Tibial artery (tissue), 4 donors: ENCODE measurements around the gene NAXE.
"Not testable (repeated sequence)": the region's sequence is repeated elsewhere in the genome, so short reads cannot be mapped to it uniquely, and the experiment has no call there.

Experiments used
- DNase-seq, 2 donors: peaks; one replicate each; pipeline ENCODE4 v3.0.0-alpha.2; 2019
- H3K27ac ChIP-seq, 2 donors: fragments of 200-600 bp; sonication (generic) in 1 of 2; 1 replicate in 1 of 2; 2 replicates in 1 of 2; pipeline ENCODE4 v1.5.1; 2018 to 2019; ENCODE audit warnings: mild to moderate bottlenecking in 1 of 2
- H3K27me3 ChIP-seq, 2 donors: fragments of 200-600 bp; sonication (generic) in 1 of 2; one replicate each; pipeline versions ENCODE4 v1.5.1 to v1.6.0; 2016 to 2019
- H3K36me3 ChIP-seq, 3 donors: fragments of 200-600 bp; sonication (generic) in 2 of 3; one replicate each; pipeline ENCODE4 v1.5.1; 2016 to 2019; ENCODE audit warnings: mild to moderate bottlenecking in 2 of 3
- H3K4me1 ChIP-seq, 4 donors: fragments of 200-600 bp; sonication (generic) in 2 of 4; 1 replicate in 3 of 4; 2 replicates in 1 of 4; pipeline ENCODE4 v1.5.1; 2016 to 2019
- H3K4me3 ChIP-seq, 2 donors: fragments of 200-600 bp; sonication (generic) in 1 of 2; 1 replicate in 1 of 2; 2 replicates in 1 of 2; pipeline ENCODE4 v1.5.1; 2018 to 2019; ENCODE audit warnings: mild to moderate bottlenecking in 2 of 2
- H3K9me3 ChIP-seq, 3 donors: fragments of 200-600 bp; sonication (generic) in 1 of 3; one replicate each; pipeline ENCODE4 v1.5.1; 2016 to 2019
- CTCF ChIP-seq, 2 experiments: fragments of 200-600 bp in 1 of 2; fragments of 450-650 bp in 1 of 2; IDR thresholded peaks; one replicate each; pipeline ENCODE4 v1.5.1; 2017 to 2019; ENCODE audit warnings: antibody characterized with exemption in 2 of 2, mild to moderate bottlenecking in 1 of 2, moderate library complexity in 1 of 2
- intact Hi-C: fragments of 100-400 bp; cut with DNase I; formaldehyde crosslinking; loops from one replicate; pipeline ENCODE4 v1.15.0; 2023; ENCODE audit warnings: low total_unique reads

NAXE gene

GRCh38 chr1:156625436-156626078, 34.0 kb downstream of the NAXE start:
- no peaks in the 10 kb centered on the region for H3K9me3 ChIP-seq
- H3K4me1 ChIP-seq = peaks cover 0 to 29% (median 21%) of the 10 kb centered on the region in 4 donors
- H3K27ac ChIP-seq = peak overlapping the region; percentile 72 to 74
- DNase-seq = peak; percentile 45 to 77
- peak; percentile 79 to 84 for TF ChIP-seq CTCF (IDR thresholded peaks at IDR 0.05)
- intact Hi-C loops = loop anchor here (2.0 to 5.0 kb wide), 3 partner anchors 31 to 178 kb away; no protein-coding TSS in a partner anchor
- peaks cover 0 to 58% of the 10 kb centered on the region in 2 donors for H3K27me3 ChIP-seq
- no peaks in the 10 kb centered on the region for H3K36me3 ChIP-seq
- peak overlapping the region; percentile 45 to 48 for H3K4me3 ChIP-seq

- H3K36me3 ChIP-seq = no peaks in the 10 kb centered on the region
- no peak overlapping the region for H3K27ac ChIP-seq
- no peak for TF ChIP-seq CTCF (IDR thresholded peaks at IDR 0.05)
- H3K4me3 ChIP-seq = peak overlapping the region; percentile 45 to 48
- no peaks in the 10 kb centered on the region for H3K9me3 ChIP-seq
- DNase-seq = no peak
- H3K4me1 ChIP-seq = peaks cover 0 to 29% (median 21%) of the 10 kb centered on the region in 4 donors
- intact Hi-C loops = loop anchor here (2.0 to 5.0 kb wide), 3 partner anchors 31 to 179 kb away; no protein-coding TSS in a partner anchor
- H3K27me3 ChIP-seq = peaks cover 0 to 61% of the 10 kb centered on the region in 2 donors
These were observed 34.5 kb downstream of the NAXE start for GRCh38 chr1:156626079-156626438.

DNA sequence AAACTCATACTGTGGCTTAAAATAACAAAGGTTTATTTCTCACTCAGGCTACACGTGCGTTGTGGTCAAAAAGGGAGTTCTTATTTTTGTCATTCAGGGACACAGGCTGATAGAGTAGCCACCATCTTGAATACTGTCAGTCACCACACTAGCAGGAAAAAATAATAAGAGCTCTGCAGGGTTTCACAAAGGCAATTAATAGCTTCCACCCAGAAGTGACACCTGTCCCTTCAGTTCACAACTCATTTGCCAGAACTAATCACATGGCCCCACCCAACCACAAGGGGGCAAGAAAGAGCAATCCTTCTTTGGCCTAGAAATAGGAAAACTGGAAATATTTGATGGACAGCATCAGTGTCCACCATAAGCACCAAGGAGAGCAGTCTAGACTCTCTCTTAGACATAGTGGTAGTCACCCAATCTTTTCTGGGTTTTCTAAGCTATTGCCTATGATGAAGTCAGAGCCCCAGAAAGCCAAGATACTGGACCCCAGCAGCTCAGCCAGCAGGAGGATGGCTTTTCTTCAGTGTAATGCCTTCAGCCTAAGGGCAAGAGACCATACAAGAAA, 35.8 kb downstream of the NAXE start:
- Histone ChIP-seq H3K27ac (no peak overlapping the region), H3K27me3 (peaks cover 0 to 72% of the 10 kb centered on the region in 2 donors), H3K36me3 (no peaks in the 10 kb centered on the region), H3K4me1 (peaks cover 0 to 29% (median 21%) of the 10 kb centered on the region in 4 donors), H3K9me3 (no peaks in the 10 kb centered on the region), H3K4me3 (no peak overlapping the region)
- TF ChIP-seq CTCF (IDR thresholded peaks at IDR 0.05) = peak; percentile 49 to 55
- intact Hi-C loops = loop anchor here (2.0 to 5.0 kb wide), 3 partner anchors 29 to 180 kb away; no protein-coding TSS in a partner anchor
- DNase-seq = no peak

DNA sequence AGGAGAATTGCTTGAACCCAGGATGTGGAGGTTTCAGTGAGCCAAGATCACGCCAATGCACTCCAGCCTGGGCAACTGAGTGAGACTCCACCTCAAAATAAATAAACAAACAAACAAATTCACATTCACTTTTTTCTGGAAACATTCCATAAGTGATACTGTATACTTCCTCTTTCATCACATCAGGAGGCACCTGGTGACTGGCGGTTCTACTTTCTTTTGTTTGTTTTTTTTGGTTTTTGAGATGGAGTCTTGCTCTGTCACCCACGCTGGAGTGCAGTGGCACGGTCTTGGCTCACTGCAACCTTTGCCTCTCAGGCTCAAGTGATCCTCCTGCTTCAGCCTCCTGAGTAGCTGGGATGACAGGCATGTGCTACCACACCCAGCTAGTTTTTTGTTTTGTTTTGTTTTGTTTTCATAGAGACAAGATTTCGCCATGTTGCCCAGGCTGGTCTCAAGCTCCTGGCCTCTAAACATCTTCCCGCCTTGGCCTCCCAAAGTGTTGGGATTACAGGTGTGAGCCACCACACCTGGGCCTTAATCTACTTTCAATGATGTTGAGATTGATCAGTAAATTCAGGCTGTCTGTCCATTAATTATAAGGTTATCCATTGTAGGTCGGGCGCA, 38.4 kb downstream of the NAXE start:
- intact Hi-C loops = loop anchor here (5.0 kb wide), 1 partner anchor 183 kb away; no protein-coding TSS in a partner anchor
- peaks cover 0 to 73% of the 10 kb centered on the region in 2 donors for H3K27me3 ChIP-seq
- TF ChIP-seq CTCF (IDR thresholded peaks at IDR 0.05) = no peak
- no peak overlapping the region for H3K27ac ChIP-seq
- H3K36me3 ChIP-seq = no peaks in the 10 kb centered on the region
- no peaks in the 10 kb centered on the region for H3K9me3 ChIP-seq
- no peak for DNase-seq
- H3K4me3 ChIP-seq = no peak overlapping the region
- peaks cover 0 to 12% (median 10%) of the 10 kb centered on the region in 4 donors for H3K4me1 ChIP-seq

GRCh38 chr1:156631152-156631551, 39.6 kb downstream of the NAXE start:
- H3K9me3 ChIP-seq, intact Hi-C loops, DNase-seq, H3K4me1 ChIP-seq, H3K36me3 ChIP-seq, H3K27ac ChIP-seq, H3K4me3 ChIP-seq: not testable (repeated sequence)
- H3K27me3 ChIP-seq = peaks cover 0 to 73% of the 10 kb centered on the region in 2 donors

DNA sequence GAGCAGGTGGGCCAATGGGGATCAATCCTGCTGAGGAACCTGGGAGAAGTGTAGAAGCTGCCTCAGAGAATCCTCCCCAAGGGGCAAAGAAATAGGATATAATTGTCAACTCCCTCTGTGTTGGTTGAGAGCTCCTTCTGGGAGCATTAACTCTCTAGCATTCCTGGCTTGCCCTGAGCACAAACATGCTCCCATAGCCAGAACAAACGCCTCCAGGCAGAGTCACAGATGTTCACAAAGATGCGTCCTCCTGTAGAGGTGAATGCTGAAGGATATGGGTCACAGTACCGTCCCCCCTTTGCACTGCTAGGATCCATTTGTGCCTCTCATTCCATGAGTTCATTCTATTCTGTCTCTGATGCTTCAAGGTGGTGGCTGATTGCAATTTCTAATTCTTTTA, 40.8 kb downstream of the NAXE start:
- Histone ChIP-seq H3K27ac (no peak overlapping the region), H3K36me3 (no peaks in the 10 kb centered on the region), H3K27me3 (peaks cover 0 to 71% of the 10 kb centered on the region in 2 donors), H3K9me3 (no peaks in the 10 kb centered on the region), H3K4me3 (no peak overlapping the region), H3K4me1 (no peaks in the 10 kb centered on the region)
- no peak for DNase-seq
- TF ChIP-seq CTCF (IDR thresholded peaks at IDR 0.05) = no peak
- intact Hi-C loops = no loop called here
